Effector memory CD4-positive, alpha-beta T cell (primary cell): ENCODE measurements around the gene HHATL.

Experiments used
- DNase-seq, 3 donors: peaks; one replicate each; pipeline ENCODE4 v3.0.0-alpha.2; 2020
- H3K27ac ChIP-seq: 2 replicates; pipeline ENCODE4 v1.7.0; 2013; ENCODE audit warnings: mild to moderate bottlenecking, low read length, moderate library complexity; ENCODE audit not compliant: insufficient read depth, poor library complexity, severe bottlenecking
- H3K27me3 ChIP-seq: replicated peaks from 2 replicates; pipeline ENCODE4 v1.7.0; 2013; ENCODE audit warnings: mild to moderate bottlenecking, low read length; ENCODE audit not compliant: insufficient read depth, control insufficient read depth, poor library complexity, severe bottlenecking
- H3K36me3 ChIP-seq: 2 replicates; pipeline ENCODE4 v1.7.0; 2013; ENCODE audit warnings: mild to moderate bottlenecking, low read length, moderate library complexity; ENCODE audit not compliant: control insufficient read depth, insufficient read depth
- H3K4me1 ChIP-seq: 2 replicates; pipeline ENCODE4 v1.7.0; 2013; ENCODE audit warnings: low read length, mild to moderate bottlenecking; ENCODE audit not compliant: control insufficient read depth, insufficient read depth, poor library complexity, severe bottlenecking
- H3K4me3 ChIP-seq: 2 replicates; pipeline ENCODE4 v1.7.0; 2013; ENCODE audit warnings: low read length, low read depth, mild to moderate bottlenecking; ENCODE audit not compliant: insufficient read depth, poor library complexity, severe bottlenecking
- H3K9me3 ChIP-seq: 2 replicates; pipeline ENCODE4 v1.7.0; 2013; ENCODE audit warnings: mild to moderate bottlenecking, low read length, moderate library complexity; ENCODE audit not compliant: control insufficient read depth

The HHATL gene

GRCh38 chr3:42733501-42734262, 31.1 kb upstream of the HHATL start:
- Histone ChIP-seq H3K9me3 (no peaks in the 10 kb centered on the region), H3K4me1 (no peaks in the 10 kb centered on the region), H3K36me3 (no peaks in the 10 kb centered on the region), H3K27ac (no peak overlapping the region), H3K27me3 (no peaks in the 10 kb centered on the region), H3K4me3 (no peak overlapping the region)
- DNase-seq: no peak

- DNase-seq: no peak
- no peak overlapping the region for H3K27ac ChIP-seq
- H3K9me3 ChIP-seq: no peaks in the 10 kb centered on the region
- no peaks in the 10 kb centered on the region for H3K36me3 ChIP-seq
- H3K4me1 ChIP-seq: no peaks in the 10 kb centered on the region
- H3K27me3 ChIP-seq: no peaks in the 10 kb centered on the region
- no peak overlapping the region for H3K4me3 ChIP-seq
Observed at GRCh38 chr3:42732829-42733459, 30.3 kb upstream of the HHATL start.

GRCh38 chr3:42732196-42732828, 29.7 kb upstream of the HHATL start:
- no peaks in the 10 kb centered on the region for H3K9me3 ChIP-seq
- H3K4me1 ChIP-seq: no peaks in the 10 kb centered on the region
- no peak for DNase-seq
- no peaks in the 10 kb centered on the region for H3K27me3 ChIP-seq
- H3K4me3 ChIP-seq: no peak overlapping the region
- H3K36me3 ChIP-seq: no peaks in the 10 kb centered on the region
- no peak overlapping the region for H3K27ac ChIP-seq

GRCh38 chr3:42731476-42732195, 29.0 kb upstream of the HHATL start:
- Histone ChIP-seq H3K9me3 (no peaks in the 10 kb centered on the region), H3K4me1 (no peaks in the 10 kb centered on the region), H3K27ac (no peak overlapping the region), H3K4me3 (no peak overlapping the region), H3K27me3 (no peaks in the 10 kb centered on the region), H3K36me3 (no peaks in the 10 kb centered on the region)
- DNase-seq: no peak

- Histone ChIP-seq H3K27me3 (no peaks in the 10 kb centered on the region), H3K36me3 (no peaks in the 10 kb centered on the region), H3K9me3 (no peaks in the 10 kb centered on the region), H3K4me3 (no peak overlapping the region), H3K4me1 (no peaks in the 10 kb centered on the region), H3K27ac (no peak overlapping the region)
- DNase-seq: no peak
Observed at GRCh38 chr3:42730706-42731420, 28.3 kb upstream of the HHATL start.

- Histone ChIP-seq H3K9me3 (no peaks in the 10 kb centered on the region), H3K27me3 (no peaks in the 10 kb centered on the region), H3K36me3 (no peaks in the 10 kb centered on the region), H3K4me3 (no peak overlapping the region), H3K27ac (no peak overlapping the region), H3K4me1 (no peaks in the 10 kb centered on the region)
- no peak for DNase-seq
Observed at GRCh38 chr3:42730294-42730693, 27.7 kb upstream of the HHATL start.

GRCh38 chr3:42729404-42730145, 27.0 kb upstream of the HHATL start:
- no peaks in the 10 kb centered on the region for H3K4me1 ChIP-seq
- H3K27ac ChIP-seq: no peak overlapping the region
- DNase-seq: no peak
- H3K27me3 ChIP-seq: no peaks in the 10 kb centered on the region
- no peaks in the 10 kb centered on the region for H3K9me3 ChIP-seq
- H3K4me3 ChIP-seq: no peak overlapping the region
- no peaks in the 10 kb centered on the region for H3K36me3 ChIP-seq

- Histone ChIP-seq H3K4me1 (no peaks in the 10 kb centered on the region), H3K27ac (no peak overlapping the region), H3K4me3 (no peak overlapping the region), H3K9me3 (no peaks in the 10 kb centered on the region), H3K36me3 (no peaks in the 10 kb centered on the region), H3K27me3 (no peaks in the 10 kb centered on the region)
- no peak for DNase-seq
Observed at GRCh38 chr3:42728668-42729364, 26.2 kb upstream of the HHATL start.

GRCh38 chr3:42728056-42728455, 25.5 kb upstream of the HHATL start:
- H3K4me1 ChIP-seq: no peaks in the 10 kb centered on the region

More at GRCh38 chr3:42728056-42728455, 25.5 kb upstream of the HHATL start:
- Histone ChIP-seq H3K36me3 (no peaks in the 10 kb centered on the region), H3K27me3 (no peaks in the 10 kb centered on the region), H3K27ac (no peak overlapping the region), H3K9me3 (no peaks in the 10 kb centered on the region), H3K4me3 (no peak overlapping the region)
- no peak for DNase-seq
